ENCODE results near the gene CYP2A6.
"Not testable (repeated sequence)": the region's sequence is repeated elsewhere in the genome, so short reads cannot be mapped to it uniquely, and the experiment has no call there.

GRCh38 chr19:40884187-40884931, 34.1 kb upstream of the CYP2A6 start:
- not testable (repeated sequence) for TF ChIP-seq CTCF (IDR thresholded peaks at IDR 0.05; ENCODE audit: low read depth, low read length); EZH2phosphoT487 (IDR thresholded peaks at IDR 0.05; ENCODE audit: low read depth)
